Activated naive CD4-positive, alpha-beta T cell treated with anti-CD3 and anti-CD28 coated beads, Interleukin-2, amount 50 U/mL, for 16 hours (primary cell): ENCODE results near the gene COL18A1.
"Not testable (repeated sequence)": the region's sequence is repeated elsewhere in the genome, so short reads cannot be mapped to it uniquely, and the experiment has no call there.

Experiments
- DNase-seq: peaks from one replicate; pipeline ENCODE4 v3.0.0-alpha.2; 2020

COL18A1 gene

GRCh38 chr21:45429221-45430175, 24.5 kb downstream of the COL18A1 start:
- DNase-seq = no peak

- no peak for DNase-seq
These were observed 25.8 kb downstream of the COL18A1 start for GRCh38 chr21:45430521-45431501.

- no peak for DNase-seq
These were observed 27.0 kb downstream of the COL18A1 start for GRCh38 chr21:45431781-45432572.

- no peak for DNase-seq
These were observed 27.8 kb downstream of the COL18A1 start for GRCh38 chr21:45432575-45433255.

DNA sequence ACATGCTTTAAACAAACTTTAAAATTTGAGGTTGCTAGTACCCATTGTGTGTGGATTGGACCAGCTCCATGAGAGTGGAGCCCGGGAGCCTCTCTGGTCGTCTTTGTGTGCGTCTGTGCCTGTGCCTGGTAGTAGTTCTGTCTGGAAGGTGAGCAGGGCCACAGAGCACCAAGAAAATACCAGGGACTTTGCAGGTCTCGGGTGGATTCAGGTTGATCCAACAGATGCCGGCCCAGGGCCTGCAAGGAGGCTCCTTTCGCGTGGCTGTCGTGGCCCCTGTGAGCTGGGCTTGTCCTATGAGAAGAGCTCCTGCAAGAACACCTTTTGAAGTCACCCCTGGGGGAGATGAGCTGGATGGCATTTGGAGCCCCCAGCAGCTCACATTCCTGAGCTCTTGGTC, 28.3 kb downstream of the COL18A1 start:
- DNase-seq = no peak

DNA sequence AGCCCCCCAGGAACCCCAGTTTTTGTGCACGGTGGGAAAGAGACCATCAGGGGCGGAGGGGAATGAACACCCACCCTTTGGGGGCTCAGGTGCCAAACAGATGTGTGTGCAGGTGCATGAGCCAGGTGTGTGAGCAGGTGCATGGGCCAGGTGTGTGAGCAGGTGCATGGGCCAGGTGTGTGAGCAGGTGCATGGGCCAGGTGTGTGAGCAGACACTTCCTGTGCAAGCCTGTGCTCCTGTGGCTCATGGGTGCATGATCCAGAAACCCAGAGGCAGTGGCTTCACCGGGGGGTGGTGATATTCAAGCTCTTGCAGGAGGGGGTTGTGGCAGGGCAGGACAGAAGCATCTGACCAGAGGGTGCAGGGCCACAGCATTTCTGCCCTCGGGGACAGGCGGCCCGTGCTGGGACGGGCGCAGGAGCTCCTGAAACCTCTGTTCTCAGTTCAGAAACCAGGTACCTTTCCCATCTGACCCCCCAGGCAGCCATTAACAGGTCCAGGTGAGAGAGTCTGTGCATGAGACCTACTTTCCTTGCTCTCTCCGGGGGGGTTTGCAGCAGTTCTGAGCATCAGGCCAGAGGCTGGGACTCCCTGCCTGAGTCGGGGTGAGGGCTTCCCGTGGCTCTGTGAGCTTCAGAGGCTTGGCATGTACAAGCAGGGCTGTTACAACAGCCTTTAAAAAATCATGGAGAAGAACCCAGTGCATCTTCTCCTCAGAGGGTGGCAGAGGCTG, 29.1 kb downstream of the COL18A1 start:
- no peak for DNase-seq

DNA sequence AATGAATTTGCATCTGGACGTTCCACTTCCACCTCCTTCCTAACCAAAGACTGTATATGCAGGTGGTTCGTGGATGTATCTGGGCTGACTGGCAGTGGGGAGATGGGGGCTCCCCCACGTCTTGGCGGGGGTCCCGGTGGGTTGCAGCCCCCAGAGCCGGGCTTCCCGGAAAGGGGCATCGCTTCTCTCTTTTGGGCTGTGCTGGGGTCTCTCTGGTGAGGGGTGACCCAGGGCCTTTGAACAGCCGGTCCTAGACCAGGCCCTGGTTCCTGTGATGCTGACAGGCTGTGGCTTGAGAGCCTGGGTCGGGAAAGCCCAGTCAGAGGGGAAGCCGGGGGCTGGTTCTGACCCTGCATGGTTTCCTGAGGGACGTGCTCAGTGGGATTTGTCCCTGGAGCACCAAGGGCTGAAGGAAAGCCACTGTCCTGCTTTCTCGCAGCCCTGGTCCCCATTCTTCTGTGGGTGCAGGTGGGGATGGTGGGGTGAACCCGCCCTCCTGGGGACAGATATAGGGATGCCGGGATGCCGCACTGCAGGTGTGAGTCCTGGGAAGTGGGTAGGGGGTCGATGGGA, 29.8 kb downstream of the COL18A1 start:
- DNase-seq = no peak

- DNase-seq = no peak
These were observed 30.5 kb downstream of the COL18A1 start for GRCh38 chr21:45435405-45435981.

- DNase-seq = no peak
These were observed 31.5 kb downstream of the COL18A1 start for GRCh38 chr21:45436351-45437065.

DNA sequence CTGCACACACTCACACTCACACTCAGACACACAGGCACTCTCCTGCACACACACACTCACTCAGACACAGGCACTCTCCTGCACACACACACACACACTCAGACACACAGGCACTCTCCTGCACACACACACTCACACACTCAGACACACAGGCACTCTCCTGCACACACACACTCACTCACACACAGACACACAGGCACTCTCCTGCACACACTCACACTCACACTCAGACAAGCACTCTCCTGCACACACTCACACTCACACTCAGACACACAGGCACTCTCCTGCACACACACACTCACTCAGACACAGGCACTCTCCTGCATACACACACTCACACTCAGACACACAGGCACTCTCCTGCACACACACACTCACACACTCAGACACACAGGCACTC, 32.9 kb downstream of the COL18A1 start:
- DNase-seq = not testable (repeated sequence)

GRCh38 chr21:45438391-45439145, 33.6 kb downstream of the COL18A1 start:
- no peak for DNase-seq

DNA sequence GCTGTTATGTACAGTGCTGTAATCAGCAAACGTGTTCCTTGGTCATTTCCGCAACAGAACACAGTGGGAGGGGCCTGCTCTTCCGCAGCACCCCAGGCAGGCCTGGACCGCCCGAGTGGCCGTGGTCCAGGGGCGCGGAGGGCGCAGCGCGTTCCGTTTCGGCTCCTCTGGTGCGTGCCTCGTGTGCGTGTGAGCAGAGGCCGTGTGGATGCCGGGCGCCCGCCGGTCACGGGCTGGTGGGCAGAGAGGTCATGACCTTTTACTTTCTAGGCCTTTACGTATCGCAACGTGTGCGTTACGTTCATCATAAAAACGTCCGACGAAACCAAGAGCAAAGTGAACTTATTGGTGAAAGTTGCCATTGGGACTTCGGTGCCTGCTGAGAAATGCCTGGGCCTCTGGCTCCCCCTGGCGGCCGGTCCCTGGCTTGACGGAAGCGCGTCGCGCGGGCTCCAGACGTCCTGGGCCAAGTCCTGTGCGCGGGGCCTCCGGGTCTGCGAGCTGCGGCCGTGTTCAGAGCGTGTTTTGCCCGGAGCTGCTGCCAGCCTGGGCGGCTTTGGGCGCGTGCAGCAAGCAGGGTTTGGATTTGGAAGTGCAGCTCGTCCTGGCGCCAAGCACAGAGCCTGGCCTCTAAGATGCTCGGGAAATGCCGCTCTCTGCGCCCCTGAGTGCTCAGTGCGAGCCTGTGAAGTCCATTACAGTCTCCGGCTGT, 34.4 kb downstream of the COL18A1 start:
- DNase-seq = peak; percentile 85

DNA sequence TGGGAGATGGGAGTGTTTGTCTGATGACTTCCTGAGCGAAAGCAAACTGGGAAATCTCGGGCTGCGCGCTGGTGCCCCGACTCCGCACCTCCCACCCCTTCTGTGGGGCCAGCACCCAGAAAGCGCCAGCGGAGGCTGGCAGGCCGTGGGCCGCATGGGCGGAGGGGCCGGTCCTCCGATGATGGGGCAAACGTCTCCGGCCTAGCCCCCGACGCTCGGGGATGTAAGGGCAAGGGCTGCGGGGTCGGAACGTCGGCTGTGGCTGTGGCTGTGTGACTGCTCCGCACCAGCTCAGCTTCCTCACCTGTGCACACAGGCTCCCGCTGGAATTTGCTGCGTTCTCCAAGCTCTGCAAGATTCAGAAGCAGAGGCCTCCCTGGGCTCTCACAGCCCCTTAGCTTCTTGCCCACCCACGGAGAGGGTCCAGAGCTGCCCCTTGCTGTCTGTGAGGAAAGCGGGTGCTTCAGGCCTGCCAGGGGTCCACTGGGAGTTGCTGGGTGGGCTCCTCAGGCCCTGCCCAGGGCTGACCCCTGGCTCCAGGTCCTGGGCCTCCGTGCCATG, 35.0 kb downstream of the COL18A1 start:
- DNase-seq = no peak

DNA sequence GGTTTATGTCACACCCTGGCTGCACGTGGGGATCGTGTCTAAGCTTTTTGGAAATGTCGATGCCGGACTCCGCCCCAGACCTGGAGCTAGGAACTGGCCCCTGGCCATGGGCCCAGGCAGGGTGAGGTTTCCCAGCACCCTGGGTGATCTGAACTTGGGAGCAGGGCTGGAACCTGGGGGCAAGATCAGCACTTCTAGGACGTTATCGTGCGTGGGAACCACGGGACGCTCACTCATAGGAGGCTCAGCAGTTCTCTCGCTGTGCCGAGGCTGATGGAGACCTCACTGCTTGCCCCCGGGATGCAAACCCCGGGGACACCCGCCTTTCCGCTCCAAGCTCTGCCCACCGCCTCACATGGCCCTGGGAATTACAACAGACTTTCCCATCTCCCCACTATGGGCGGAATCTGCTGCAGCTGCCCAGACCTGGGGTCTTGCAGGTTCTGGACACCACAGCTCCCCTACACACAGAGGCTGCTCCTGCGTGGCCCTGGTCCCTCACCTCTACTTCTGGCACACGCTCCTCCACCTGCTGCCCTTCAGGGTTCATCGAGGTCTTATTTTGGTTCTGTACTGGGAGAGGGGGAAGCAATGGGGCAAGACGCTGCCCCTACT, 35.9 kb downstream of the COL18A1 start:
- DNase-seq = no peak

DNA sequence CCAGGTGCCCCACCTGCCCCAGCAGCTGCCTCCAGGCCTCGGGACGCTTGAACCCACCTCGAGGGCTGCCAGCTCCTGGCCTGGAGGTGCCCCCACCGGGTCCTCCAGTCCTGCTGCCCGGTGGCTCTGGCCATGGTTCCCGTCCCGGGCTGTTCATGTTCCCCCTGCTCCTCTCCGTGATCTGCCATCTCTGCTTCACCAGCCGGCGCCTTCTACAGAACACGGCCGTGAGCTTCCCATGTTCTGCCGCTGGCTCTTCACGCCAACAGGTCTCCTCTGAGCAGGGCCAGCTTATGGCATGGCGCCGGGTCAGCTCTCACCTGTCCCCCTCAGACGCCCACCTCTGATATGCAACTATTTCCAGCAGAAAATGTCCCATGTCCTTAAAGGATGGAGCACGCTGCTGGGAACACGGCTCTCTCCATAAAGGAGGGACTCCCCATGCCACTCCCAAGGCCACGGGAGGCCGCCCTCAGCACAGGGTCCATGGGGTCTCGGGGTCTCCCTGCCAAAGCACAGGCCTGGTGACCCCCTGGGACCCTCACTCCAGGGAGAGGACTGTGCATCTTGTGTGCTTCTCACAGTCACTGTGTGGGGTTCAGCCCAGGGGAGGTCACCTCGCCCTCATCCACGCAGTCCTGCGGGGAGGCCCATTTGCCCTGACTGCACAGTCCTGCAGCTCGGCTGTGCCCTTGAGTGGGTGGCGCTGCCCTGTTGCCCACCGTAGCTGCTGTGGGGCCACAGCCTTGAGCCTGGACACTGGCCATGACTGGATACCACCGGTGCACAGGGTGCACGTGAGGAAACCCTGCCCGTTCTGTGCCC, 36.7 kb downstream of the COL18A1 start:
- DNase-seq = no peak

GRCh38 chr21:45442276-45442675, 37.3 kb downstream of the COL18A1 start:
- no peak for DNase-seq
